Kidney epithelial cell (primary cell): ENCODE measurements around the gene MICAL1. TPM values are rescaled to one million over a fixed set of nuclear protein-coding genes. Genes with fewer than 3 reads are reported as not detected.
"Not testable (repeated sequence)": the region's sequence is repeated elsewhere in the genome, so short reads cannot be mapped to it uniquely, and the experiment has no call there.

Experiments used
- DNase-seq: peaks from one replicate; pipeline ENCODE4 v3.0.0-alpha.2; 2010; ENCODE audit warnings: low read depth
- H3K27me3 ChIP-seq: 2 replicates; pipeline ENCODE4 v1.6.0; 2011; ENCODE audit warnings: low read length; ENCODE audit not compliant: control insufficient read depth, insufficient read depth
- H3K36me3 ChIP-seq: 2 replicates; pipeline ENCODE4 v1.5.1; 2011; ENCODE audit warnings: low read length; ENCODE audit not compliant: control insufficient read depth, insufficient read depth
- H3K4me3 ChIP-seq: 2 replicates; pipeline ENCODE4 v1.5.1; 2011; ENCODE audit warnings: low read depth, mild to moderate bottlenecking, control low read depth, low read length
- total RNA-seq: library from RNA; depleted of rRNA; stranded (reverse); fragments of >200 nt; gene quantifications from 2 replicates; pipeline ENCODE4 v1.2.3, GENCODE V29; 2015
- TF ChIP-seq, protein P1 (sequence below): IDR thresholded peaks from 2 replicates; pipeline ENCODE4 v1.5.1; 2011; ENCODE audit warnings: mild to moderate bottlenecking, moderate library complexity, low read length, control low read depth, inconsistent platforms; ENCODE audit not compliant: insufficient read depth, poor library complexity, severe bottlenecking

The MICAL1 gene
- total RNA-seq, 1 donor from 2014 or later: 52.3 TPM

DNA sequence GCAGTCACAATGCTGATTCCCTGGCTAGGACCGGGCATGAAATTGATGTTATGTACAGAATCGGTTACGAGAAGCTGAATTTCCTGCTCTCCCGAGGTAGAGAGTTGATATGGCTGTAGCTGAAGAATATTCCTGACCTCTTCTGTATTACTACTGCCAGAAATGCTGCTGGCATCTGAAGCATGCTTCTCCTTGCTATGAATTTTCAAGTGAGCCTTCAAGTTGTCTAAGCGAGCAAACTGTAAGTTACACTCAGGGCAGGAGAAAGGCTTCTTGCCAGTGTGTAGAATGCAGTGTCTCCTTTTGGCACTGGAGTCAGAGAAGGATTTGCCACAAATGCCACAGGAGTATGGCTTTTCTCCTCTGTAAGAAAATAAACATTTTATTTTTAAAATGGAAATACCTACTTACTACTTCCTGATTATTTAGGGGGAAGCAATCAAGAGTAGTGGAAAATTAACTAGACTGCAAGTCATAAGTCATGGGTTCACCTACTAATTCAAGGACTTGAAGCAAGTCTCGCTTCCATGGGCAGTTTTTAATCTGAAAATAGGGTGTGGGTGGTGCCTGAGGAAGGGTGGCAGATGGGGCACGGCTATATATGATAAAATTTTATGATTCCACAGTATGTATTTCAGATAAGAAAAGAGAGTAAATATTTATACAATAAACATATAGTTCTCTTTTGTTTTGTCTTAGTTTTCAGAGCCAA lies 10.8 kb upstream of the MICAL1 start:
- Histone ChIP-seq H3K27me3 (no peaks in the 10 kb centered on the region), H3K4me3 (no peak overlapping the region), H3K36me3 (no peaks in the 10 kb centered on the region)
- no peak for DNase-seq
- TF ChIP-seq, protein P1, sequence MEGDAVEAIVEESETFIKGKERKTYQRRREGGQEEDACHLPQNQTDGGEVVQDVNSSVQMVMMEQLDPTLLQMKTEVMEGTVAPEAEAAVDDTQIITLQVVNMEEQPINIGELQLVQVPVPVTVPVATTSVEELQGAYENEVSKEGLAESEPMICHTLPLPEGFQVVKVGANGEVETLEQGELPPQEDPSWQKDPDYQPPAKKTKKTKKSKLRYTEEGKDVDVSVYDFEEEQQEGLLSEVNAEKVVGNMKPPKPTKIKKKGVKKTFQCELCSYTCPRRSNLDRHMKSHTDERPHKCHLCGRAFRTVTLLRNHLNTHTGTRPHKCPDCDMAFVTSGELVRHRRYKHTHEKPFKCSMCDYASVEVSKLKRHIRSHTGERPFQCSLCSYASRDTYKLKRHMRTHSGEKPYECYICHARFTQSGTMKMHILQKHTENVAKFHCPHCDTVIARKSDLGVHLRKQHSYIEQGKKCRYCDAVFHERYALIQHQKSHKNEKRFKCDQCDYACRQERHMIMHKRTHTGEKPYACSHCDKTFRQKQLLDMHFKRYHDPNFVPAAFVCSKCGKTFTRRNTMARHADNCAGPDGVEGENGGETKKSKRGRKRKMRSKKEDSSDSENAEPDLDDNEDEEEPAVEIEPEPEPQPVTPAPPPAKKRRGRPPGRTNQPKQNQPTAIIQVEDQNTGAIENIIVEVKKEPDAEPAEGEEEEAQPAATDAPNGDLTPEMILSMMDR: no peak

DNA sequence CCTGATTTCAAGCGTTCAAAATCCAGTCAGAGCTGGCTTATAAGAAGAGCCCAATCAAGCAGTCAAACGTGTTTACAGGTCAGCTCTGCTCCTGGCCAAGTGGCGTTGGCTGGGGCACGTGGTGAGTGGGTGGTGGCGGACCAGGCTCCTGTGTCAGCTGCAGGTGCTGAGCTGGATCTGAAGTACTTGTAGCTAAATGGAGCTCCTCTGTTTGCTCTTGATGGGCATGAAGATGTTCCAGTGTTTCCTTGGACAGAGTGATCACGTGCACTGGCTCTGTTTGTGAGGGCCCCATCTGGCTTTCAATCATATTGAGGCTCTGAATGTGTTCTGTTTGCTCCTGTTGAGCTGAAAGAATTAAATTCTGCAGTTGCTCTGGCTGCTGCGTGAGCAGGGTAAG lies 10.2 kb upstream of the MICAL1 start:
- TF ChIP-seq, protein P1: no peak
- no peak overlapping the region for H3K4me3 ChIP-seq
- no peaks in the 10 kb centered on the region for H3K36me3 ChIP-seq
- H3K27me3 ChIP-seq: no peaks in the 10 kb centered on the region
- no peak for DNase-seq

DNA sequence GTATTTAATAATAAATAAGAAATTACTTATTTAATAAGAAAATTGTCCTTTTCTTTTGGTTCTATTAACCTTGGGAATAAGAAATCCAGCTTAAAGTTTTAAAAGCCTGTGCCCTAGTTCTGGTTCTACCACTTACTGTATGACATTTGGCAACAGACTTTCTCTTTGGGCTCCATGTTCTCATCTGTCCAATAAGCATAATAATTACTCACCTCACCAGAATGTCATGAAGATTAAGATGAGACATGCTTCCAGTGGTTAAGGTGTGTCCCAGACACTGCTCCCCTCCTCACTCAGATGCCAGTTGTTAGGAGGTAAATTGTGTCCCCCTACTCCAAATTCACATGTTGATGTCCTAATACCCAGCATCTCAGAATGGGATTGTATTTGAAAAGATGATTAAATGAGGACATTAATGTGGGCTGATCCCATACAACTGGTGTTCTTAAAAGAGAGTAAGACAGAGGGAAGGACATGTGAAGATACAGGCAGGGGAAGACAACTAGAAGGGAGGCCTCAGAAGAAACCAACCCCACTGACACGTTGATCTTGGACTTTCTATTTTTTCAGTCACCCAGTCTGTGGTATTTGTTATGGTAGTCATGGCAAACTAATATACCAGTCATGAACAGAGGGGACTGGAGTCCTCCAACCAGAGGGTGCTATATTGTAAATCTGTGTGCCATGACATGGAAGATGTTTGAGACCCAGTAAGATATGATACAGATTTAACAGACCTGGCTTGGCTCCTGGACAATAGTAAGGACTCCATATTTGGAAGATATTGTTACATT lies 6.4 kb upstream of the MICAL1 start:
- H3K36me3 ChIP-seq: no peaks in the 10 kb centered on the region
- TF ChIP-seq, protein P1: no peak
- H3K27me3 ChIP-seq: no peaks in the 10 kb centered on the region
- no peak for DNase-seq
- H3K4me3 ChIP-seq: no peak overlapping the region

DNA sequence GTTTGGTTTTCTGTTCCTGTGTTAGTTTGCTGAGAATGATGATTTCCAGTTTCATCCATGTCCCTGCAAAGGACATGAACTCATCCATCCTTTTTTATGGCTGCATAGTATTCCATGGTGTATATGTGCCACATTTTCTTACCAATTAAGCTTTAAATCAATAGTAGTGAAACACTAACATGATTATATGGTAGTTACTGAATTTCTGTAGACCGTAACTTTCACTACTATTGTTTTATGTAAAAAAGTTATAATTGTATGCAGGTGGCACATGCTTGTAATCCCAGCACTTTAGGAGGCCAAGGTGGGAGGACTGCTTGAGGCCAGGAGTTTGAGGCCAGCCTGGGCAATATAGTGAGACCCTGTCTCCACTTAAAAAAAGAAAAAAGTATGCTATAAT lies 5.6 kb upstream of the MICAL1 start:
- not testable (repeated sequence) for DNase-seq, H3K36me3 ChIP-seq, H3K27me3 ChIP-seq, H3K4me3 ChIP-seq

DNA sequence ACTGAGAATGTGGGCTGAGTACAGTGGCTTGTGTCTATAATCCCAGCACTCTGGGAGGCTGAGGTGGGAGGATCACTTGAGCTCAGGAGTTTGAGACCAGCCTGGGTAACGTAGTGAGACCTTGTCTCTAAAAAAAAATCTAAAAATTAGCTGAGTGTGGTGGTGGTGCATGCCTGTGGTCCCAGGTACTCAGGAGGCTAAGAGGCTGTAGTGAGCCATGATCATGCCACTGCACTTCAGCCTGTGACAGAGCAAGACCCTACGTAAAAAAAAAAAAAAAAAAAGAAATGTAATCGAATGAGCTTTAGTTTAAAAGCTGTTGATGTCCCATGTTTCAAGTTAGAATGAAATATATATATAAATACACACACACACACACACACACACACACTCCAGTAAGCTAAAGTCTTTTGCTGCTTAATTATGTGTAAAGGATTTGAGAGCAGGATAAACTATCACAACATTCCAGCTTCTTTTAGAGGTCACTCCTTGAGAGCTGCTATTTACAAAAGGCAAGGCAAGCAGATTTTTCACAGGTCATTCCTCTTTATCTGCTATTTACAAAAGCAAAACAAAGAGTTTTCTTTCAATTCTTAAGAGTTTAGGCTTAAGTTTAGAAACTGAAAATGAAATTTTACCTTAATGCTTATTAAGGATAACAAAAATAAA lies 4.7 kb upstream of the MICAL1 start:
- H3K36me3 ChIP-seq: no peaks in the 10 kb centered on the region
- no peak overlapping the region for H3K4me3 ChIP-seq
- TF ChIP-seq, protein P1: no peak
- DNase-seq: no peak
- no peaks in the 10 kb centered on the region for H3K27me3 ChIP-seq

DNA sequence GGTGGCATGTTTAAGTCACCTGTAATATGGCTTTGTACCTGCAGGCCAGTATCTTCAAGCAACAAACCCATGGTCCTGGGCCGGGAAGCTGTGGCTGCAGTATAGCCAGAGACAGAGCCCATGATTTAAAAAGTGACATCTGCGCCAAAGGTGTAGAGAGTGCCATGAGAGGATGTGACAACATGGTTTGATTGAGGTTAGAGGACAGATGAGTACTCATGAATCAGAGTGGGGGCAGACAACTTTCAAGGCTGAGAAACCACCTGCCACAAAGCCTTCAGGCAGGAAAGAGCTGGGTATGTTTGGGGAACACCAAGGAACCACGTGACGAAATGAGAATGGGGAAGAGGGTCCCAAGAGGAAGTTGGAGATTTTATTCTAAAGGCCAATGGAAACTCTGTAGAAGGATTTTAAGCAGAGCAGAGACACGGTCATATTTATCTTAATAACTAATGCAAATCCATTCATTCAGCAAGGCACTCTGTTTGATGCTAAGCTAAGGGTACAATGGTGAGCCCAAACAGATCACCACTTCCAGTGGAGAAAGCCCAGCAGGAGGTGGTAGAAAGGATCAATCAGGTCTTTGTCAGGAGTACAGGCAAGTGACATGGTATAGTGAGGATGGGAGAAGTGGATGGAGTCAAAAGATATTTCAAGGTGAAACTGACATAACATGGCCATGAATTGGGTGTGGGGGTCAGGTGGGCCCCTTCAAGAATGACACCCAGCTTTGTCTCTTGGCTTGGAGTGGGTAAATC lies 3.4 kb upstream of the MICAL1 start:
- H3K27me3 ChIP-seq: no peaks in the 10 kb centered on the region
- H3K36me3 ChIP-seq: no peaks in the 10 kb centered on the region
- H3K4me3 ChIP-seq: no peak overlapping the region
- DNase-seq: no peak
- TF ChIP-seq, protein P1: no peak
